Urinary bladder (tissue), 4 donors: ENCODE measurements around the gene RHOT2. TPM values are rescaled to one million over a fixed set of nuclear protein-coding genes. Genes with fewer than 3 reads are reported as not detected.
A peak's percentile ranks its signal among the peaks of the same experiment; 100 is the strongest.

ENCODE experiments used
- DNase-seq: peaks from one replicate; pipeline ENCODE4 v3.0.0-alpha.2; 2015; ENCODE audit errors: extremely low spot score
- H3K27ac ChIP-seq: one replicate; pipeline ENCODE4 v1.5.1; 2013; ENCODE audit warnings: low read depth, mild to moderate bottlenecking, moderate library complexity
- H3K36me3 ChIP-seq: one replicate; pipeline ENCODE4 v1.6.1; 2013; ENCODE audit warnings: mild to moderate bottlenecking, moderate library complexity; ENCODE audit not compliant: insufficient read depth
- H3K4me1 ChIP-seq: one replicate; pipeline ENCODE4 v1.6.1; 2013; ENCODE audit warnings: mild to moderate bottlenecking, moderate library complexity; ENCODE audit not compliant: insufficient read depth
- H3K4me3 ChIP-seq: one replicate; pipeline ENCODE4 v1.5.1; 2013; ENCODE audit warnings: low read depth, low read length
- WGBS: extraction: QIAGEN DNeasy Blood & Tissue Kit; methylation state at CpG from one replicate; pipeline ENCODE4 v1.1.7; 2013; 5-methylcytosine and 5-hydroxymethylcytosine counted together
- polyA plus RNA-seq: library from polyadenylated mRNA; stranded (reverse); fragments of 200-250 nt; gene quantifications from one replicate; pipeline ENCODE4 v1.2.3, GENCODE V29; 2013
- total RNA-seq: library from RNA; depleted of rRNA; stranded (reverse); fragments of >200 nt; gene quantifications from one replicate; pipeline ENCODE4 v1.2.3, GENCODE V29; 2014
- donor health status: healthy with polysubstance abuse.
- donor health status: healthy.

RHOT2 gene
- total and polyA plus RNA-seq, 2 donors: 26.0 to 103 TPM

- no peak overlapping the region for H3K27ac ChIP-seq
- WGBS: 3% methylated on average over 37 of the region's 37 CpGs
- H3K4me1 ChIP-seq: no peaks in the 10 kb centered on the region
- no peak overlapping the region for H3K4me3 ChIP-seq
- H3K36me3 ChIP-seq: no peaks in the 10 kb centered on the region
- no peak for DNase-seq
Observed at GRCh38 chr16:693766-694165, 25.8 kb downstream of the RHOT2 start.

GRCh38 chr16:694187-694862, 26.4 kb downstream of the RHOT2 start:
- H3K36me3 ChIP-seq: no peaks in the 10 kb centered on the region
- 2% methylated on average over 64 of the region's 64 CpGs for WGBS
- peak overlapping the region; percentile 19 for H3K4me3 ChIP-seq
- no peak for DNase-seq
- no peaks in the 10 kb centered on the region for H3K4me1 ChIP-seq
- H3K27ac ChIP-seq: no peak overlapping the region

GRCh38 chr16:694863-695354, 27.0 kb downstream of the RHOT2 start:
- Histone ChIP-seq H3K36me3 (no peaks in the 10 kb centered on the region), H3K27ac (no peak overlapping the region), H3K4me3 (peak overlapping the region; percentile 19), H3K4me1 (no peaks in the 10 kb centered on the region)
- no peak for DNase-seq
- WGBS: 1% methylated on average over 37 of the region's 37 CpGs

- peak overlapping the region; percentile 19 for H3K4me3 ChIP-seq
- whole genome bisulfite sequencing: 2% methylated on average over 71 of the region's 71 CpGs
Observed at GRCh38 chr16:695355-696089, 27.6 kb downstream of the RHOT2 start.

GRCh38 chr16:698911-699671, 31.2 kb downstream of the RHOT2 start:
- Histone ChIP-seq H3K36me3 (no peaks in the 10 kb centered on the region), H3K4me3 (no peak overlapping the region), H3K27ac (no peak overlapping the region), H3K4me1 (no peaks in the 10 kb centered on the region)
- DNase-seq: no peak
- 72% methylated on average over 19 of the region's 19 CpGs for WGBS

More at GRCh38 chr16:695355-696089, 27.6 kb downstream of the RHOT2 start:
- Histone ChIP-seq H3K36me3 (no peaks in the 10 kb centered on the region), H3K27ac (no peak overlapping the region), H3K4me1 (no peaks in the 10 kb centered on the region)
- DNase-seq: no peak

GRCh38 chr16:700684-701584, 33.0 kb downstream of the RHOT2 start:
- no peak overlapping the region for H3K27ac ChIP-seq
- WGBS: 5% methylated on average over 76 of the region's 76 CpGs
- H3K4me3 ChIP-seq: no peak overlapping the region
- H3K4me1 ChIP-seq: peaks cover 3% of the 10 kb centered on the region
- H3K36me3 ChIP-seq: no peaks in the 10 kb centered on the region
- DNase-seq: no peak

GRCh38 chr16:702341-702740, 34.4 kb downstream of the RHOT2 start:
- Histone ChIP-seq H3K4me3 (no peak overlapping the region), H3K36me3 (no peaks in the 10 kb centered on the region), H3K27ac (no peak overlapping the region), H3K4me1 (peaks cover 3% of the 10 kb centered on the region)
- 82% methylated on average over 19 of the region's 19 CpGs for WGBS
- no peak for DNase-seq

- Histone ChIP-seq H3K27ac (no peak overlapping the region), H3K4me1 (peaks cover 3% of the 10 kb centered on the region), H3K36me3 (no peaks in the 10 kb centered on the region), H3K4me3 (no peak overlapping the region)
- WGBS: 81% methylated on average over 12 of the region's 12 CpGs
- DNase-seq: no peak
Observed at GRCh38 chr16:703406-703805, 35.5 kb downstream of the RHOT2 start.

- Histone ChIP-seq H3K4me1 (peaks cover 3% of the 10 kb centered on the region), H3K4me3 (no peak overlapping the region), H3K27ac (no peak overlapping the region), H3K36me3 (no peaks in the 10 kb centered on the region)
- DNase-seq: no peak
- 76% methylated on average over 7 of the region's 7 CpGs for WGBS
Observed at GRCh38 chr16:704047-704446, 36.1 kb downstream of the RHOT2 start.

- H3K4me1 ChIP-seq: peaks cover 3% of the 10 kb centered on the region
- H3K4me3 ChIP-seq: no peak overlapping the region
- H3K36me3 ChIP-seq: no peaks in the 10 kb centered on the region
- DNase-seq: no peak
- WGBS: 12% methylated on average over 50 of the region's 50 CpGs
- H3K27ac ChIP-seq: no peak overlapping the region
Observed at GRCh38 chr16:704552-705380, 36.8 kb downstream of the RHOT2 start.

- WGBS: 1% methylated on average over 113 of the region's 115 CpGs
- no peaks in the 10 kb centered on the region for H3K36me3 ChIP-seq
- peak within 1 kb of the TSS; percentile 25 for H3K4me3 ChIP-seq
Observed at GRCh38 chr16:705431-706188, 37.7 kb downstream of the RHOT2 start, which contains the start of gene FBXL16. Gene FBXL16, minus strand, starts transcription at chr16:705801. Its CDS starts 8,396 bp downstream, at chr16:697405.

More at GRCh38 chr16:705431-706188, 37.7 kb downstream of the RHOT2 start, which contains the start of gene FBXL16:
- no peak for DNase-seq
- Histone ChIP-seq H3K4me1 (peaks cover 3% of the 10 kb centered on the region), H3K27ac (no peak within 1 kb of the TSS)
